HCT116 (cell line): ENCODE data around the gene GJB6. TPM values are rescaled to one million over a fixed set of nuclear protein-coding genes. Genes with fewer than 3 reads are reported as not detected.

Source experiments
- ATAC-seq: fragments of 200-7000 bp; cut with Tn5 transposase; 2 replicates; pipeline ENCODE4 v1.9.1; 2020; ENCODE audit warnings: mild to moderate bottlenecking, moderate library complexity
- BruUV-seq: library from RNA; stranded (reverse); fragments of 400-500 nt; replicated peaks from 2 replicates; lab custom pipeline; 2021; lab: Mats Ljungman, UMichigan
- CTCF ChIA-PET: fragments of 300-600 bp; sonication (Branson Sonifier 250); formaldehyde crosslinking; loops from one replicate; lab custom pipeline; 2021; ENCODE audit warnings: antibody characterized with exemption; lab: Charles Lee
- POLR2A ChIA-PET: fragments of 300-600, 350-600 bp; sonication (Branson Sonifier 250); formaldehyde crosslinking; loops from one replicate; lab custom pipeline; 2021; ENCODE audit warnings: antibody characterized with exemption; lab: Charles Lee
- RAD21 ChIA-PET, 2 experiments: fragments of 300-600 bp; sonication (Branson Sonifier 250); formaldehyde crosslinking; loops; one replicate each; lab custom pipeline; 2023; ENCODE audit warnings: low total read pairs in 2 of 2; ENCODE audit not compliant: uncharacterized antibody in 2 of 2, unreplicated experiment in 2 of 2, low non-redundant PET in 1 of 2; lab: Charles Lee
- DNase-seq: peaks from one replicate; pipeline ENCODE4 v3.0.0-alpha.2; 2010; ENCODE audit warnings: low read depth, low spot score
- H2AFZ ChIP-seq: fragments of 200-600 bp; shearing (Covaris generic), sonication (generic); 2 replicates; pipeline ENCODE4 v1.6.1; 2017; ENCODE audit warnings: low read depth, mixed run types, mixed read lengths, antibody characterized with exemption, low read length; ENCODE audit not compliant: poor library complexity, severe bottlenecking
- H3K27ac ChIP-seq: 2 replicates; pipeline ENCODE4 v1.5.1; 2012; ENCODE audit warnings: low read depth, low read length
- H3K27me3 ChIP-seq: fragments of 200-600 bp; sonication (generic); 2 replicates; pipeline ENCODE4 v1.6.1; 2016; ENCODE audit warnings: mixed run types, low read length, mixed read lengths; ENCODE audit not compliant: insufficient read depth
- H3K36me3 ChIP-seq, 2 experiments: fragments of 200-500 bp in 1 of 2; fragments of 200-600 bp in 1 of 2; sonication (Bioruptor generic) in 1 of 2; sonication (generic) in 1 of 2; 2 replicates each; pipeline versions ENCODE4 v1.5.1 to v1.6.1; 2014 to 2016; ENCODE audit warnings: low read length in 2 of 2, inconsistent platforms in 1 of 2, mixed read lengths in 1 of 2, mixed run types in 1 of 2; ENCODE audit not compliant: insufficient read depth in 2 of 2, control insufficient read depth in 1 of 2
- H3K4me1 ChIP-seq, 2 experiments: fragments of 200-600 bp in 1 of 2; sonication (generic) in 1 of 2; 2 replicates each; pipeline versions ENCODE4 v1.5.1 to v1.6.1; 2012 to 2017; ENCODE audit warnings: low read length in 2 of 2, inconsistent platforms in 1 of 2, mild to moderate bottlenecking in 1 of 2, mixed read lengths in 1 of 2, mixed run types in 1 of 2, moderate library complexity in 1 of 2; ENCODE audit not compliant: insufficient read depth in 2 of 2, control insufficient read depth in 1 of 2
- H3K4me2 ChIP-seq: fragments of 200-600 bp; sonication (generic); 2 replicates; pipeline ENCODE4 v1.6.1; 2017; ENCODE audit warnings: mixed run types, low read length, mixed read lengths
- H3K4me3 ChIP-seq, 2 experiments: fragments of 200-600 bp in 1 of 2; sonication (generic) in 1 of 2; replicated peaks in 1 of 2; 2 replicates each; pipeline ENCODE4 v1.5.1; 2011 to 2016; ENCODE audit warnings: low read length in 2 of 2, control low read depth in 1 of 2, low read depth in 1 of 2, mild to moderate bottlenecking in 1 of 2, mixed read lengths in 1 of 2, mixed run types in 1 of 2
- H3K79me2 ChIP-seq: fragments of 200-600 bp; sonication (generic); 2 replicates; pipeline ENCODE4 v1.6.1; 2017; ENCODE audit warnings: mild to moderate bottlenecking, mixed run types, low read length, moderate library complexity, mixed read lengths; ENCODE audit not compliant: insufficient read depth
- H3K9ac ChIP-seq: fragments of 200-600 bp; sonication (generic); 2 replicates; pipeline ENCODE4 v1.6.1; 2016; ENCODE audit warnings: low read length, mixed read lengths
- H3K9me2 ChIP-seq: fragments of 200-600 bp; sonication (generic), shearing (Covaris generic); 2 replicates; pipeline ENCODE4 v1.6.1; 2017; ENCODE audit warnings: mixed run types, mild to moderate bottlenecking, moderate library complexity; ENCODE audit not compliant: insufficient read depth
- H3K9me3 ChIP-seq, 2 experiments: fragments of 200-500 bp in 1 of 2; fragments of 200-600 bp in 1 of 2; sonication (Bioruptor generic) in 1 of 2; sonication (generic) in 1 of 2; 2 replicates each; pipeline ENCODE4 v1.6.1; 2014 to 2017; ENCODE audit warnings: low read length in 2 of 2, mixed read lengths in 2 of 2, inconsistent platforms in 1 of 2, low read depth in 1 of 2, mild to moderate bottlenecking in 1 of 2, mixed run types in 1 of 2, moderate library complexity in 1 of 2; ENCODE audit not compliant: control insufficient read depth in 1 of 2, insufficient read depth in 1 of 2
- H4K20me1 ChIP-seq: fragments of 200-600 bp; sonication (generic), shearing (Covaris generic); 2 replicates; pipeline ENCODE4 v1.6.1; 2017; ENCODE audit warnings: mixed run types, mild to moderate bottlenecking, moderate library complexity; ENCODE audit not compliant: insufficient read depth
- CBX3 ChIP-seq: IDR thresholded peaks from 2 replicates; pipeline ENCODE4 v1.6.1; 2012; ENCODE audit warnings: low read depth
- CTCF ChIP-seq, 3 experiments: fragments of 200-600 bp in 1 of 3; sonication (generic) in 1 of 3; IDR thresholded peaks in 2 of 3; conservative IDR thresholded peaks in 1 of 3; 2 replicates each; pipeline ENCODE4 v1.5.1; 2012 to 2017; ENCODE audit warnings: low read depth in 2 of 3, low read length in 2 of 3, antibody characterized with exemption in 1 of 3, borderline replicate concordance in 1 of 3, control low read depth in 1 of 3, mild to moderate bottlenecking in 1 of 3, mixed read lengths in 1 of 3, mixed run types in 1 of 3, moderate library complexity in 1 of 3; ENCODE audit not compliant: insufficient read depth in 1 of 3
- ELF1 ChIP-seq: IDR thresholded peaks from 2 replicates; pipeline ENCODE4 v1.6.1; 2012; ENCODE audit warnings: low read depth, borderline replicate concordance
- EZH2 ChIP-seq: fragments of 200-600 bp; sonication (generic); IDR thresholded peaks from 2 replicates; pipeline ENCODE4 v1.6.1; 2017; ENCODE audit warnings: antibody characterized with exemption, mixed run types
- EZH2phosphoT487 ChIP-seq: fragments of 200-600 bp; IDR thresholded peaks from 2 replicates; pipeline ENCODE4 v1.6.1; 2018; ENCODE audit warnings: antibody characterized with exemption, borderline replicate concordance
- FOSL1 ChIP-seq: IDR thresholded peaks from 2 replicates; pipeline ENCODE4 v1.6.1; 2012; ENCODE audit warnings: low read depth
- JUND ChIP-seq: IDR thresholded peaks from 2 replicates; pipeline ENCODE4 v1.6.1; 2012
- MAX ChIP-seq: IDR thresholded peaks from 2 replicates; pipeline ENCODE4 v1.6.1; 2012
- RAD21 ChIP-seq: IDR thresholded peaks from 2 replicates; pipeline ENCODE4 v1.6.1; 2012; ENCODE audit warnings: low read depth, mild to moderate bottlenecking
- SIN3A ChIP-seq: IDR thresholded peaks from 2 replicates; pipeline ENCODE4 v1.6.1; 2012; ENCODE audit warnings: low read depth
- SRF ChIP-seq: IDR thresholded peaks from 2 replicates; pipeline ENCODE4 v1.6.1; 2012; ENCODE audit warnings: low read depth
- TCF7L2 ChIP-seq: IDR thresholded peaks from 2 replicates; pipeline ENCODE4 v1.7.0; 2011; ENCODE audit warnings: borderline replicate concordance, inconsistent platforms; ENCODE audit not compliant: insufficient read depth, insufficient read length; ENCODE audit errors: extremely low read depth
- YY1 ChIP-seq: IDR thresholded peaks from 2 replicates; pipeline ENCODE4 v1.6.1; 2011; ENCODE audit warnings: low read length, low read depth, moderate library complexity, mild to moderate bottlenecking; ENCODE audit not compliant: insufficient replicate concordance; ENCODE audit errors: extremely low read depth
- ZFX ChIP-seq: fragments of 450-650 bp; IDR thresholded peaks from 2 replicates; pipeline ENCODE4 v1.6.1; 2017
- ZNF274 ChIP-seq: fragments of 200-500 bp; sonication (Bioruptor generic); IDR thresholded peaks from 2 replicates; pipeline ENCODE4 v1.6.1; 2014; ENCODE audit warnings: mild to moderate bottlenecking, low read depth, low read length, inconsistent platforms
- intact Hi-C: fragments of 100-400 bp; cut with micrococcal nuclease; formaldehyde crosslinking; loops from 2 replicates; pipeline ENCODE4 v1.10.0; 2022
- total RNA-seq: library from RNA; stranded (reverse); gene quantifications from one replicate; pipeline ENCODE4 v1.2.1, GENCODE V29; 2021; ENCODE audit not compliant: unreplicated experiment
- TF ChIP-seq, protein P1 (sequence below): IDR thresholded peaks from 2 replicates; pipeline ENCODE4 v1.6.1; 2012
- TF ChIP-seq, protein P2 (sequence below): IDR thresholded peaks from 2 replicates; pipeline ENCODE4 v1.6.1; 2011; ENCODE audit warnings: mild to moderate bottlenecking, low read length, moderate library complexity; ENCODE audit not compliant: insufficient replicate concordance; ENCODE audit errors: extremely low read depth

The GJB6 gene
- total RNA-seq, 1 experiment from 2014 or later: not detected

- CTCF ChIA-PET: no interaction called here
- Histone ChIP-seq H3K4me3 (no peak overlapping the region), H3K9ac (no peak overlapping the region), H3K9me3 (no peaks in the 10 kb centered on the region), H3K36me3 (no peaks in the 10 kb centered on the region), H3K4me2 (no peak overlapping the region), H3K27ac (no peak overlapping the region), H3K9me2 (no peaks in the 10 kb centered on the region), H3K27me3 (no peaks in the 10 kb centered on the region), H3K4me1 (no peaks in the 10 kb centered on the region), H3K79me2 (no peaks in the 10 kb centered on the region), H2AFZ (no peak overlapping the region)
- no TSS peak for BruUV-seq
- POLR2A ChIA-PET: no interaction called here
- RAD21 ChIA-PET: no interaction called here
- TF ChIP-seq RAD21 (no peak), YY1 (no peak), SRF (no peak), MAX (no peak), FOSL1 (no peak), ZFX (no peak), EZH2 (no peak), CBX3 (no peak), EZH2phosphoT487 (no peak), JUND (no peak)
- TF ChIP-seq, protein P1, sequence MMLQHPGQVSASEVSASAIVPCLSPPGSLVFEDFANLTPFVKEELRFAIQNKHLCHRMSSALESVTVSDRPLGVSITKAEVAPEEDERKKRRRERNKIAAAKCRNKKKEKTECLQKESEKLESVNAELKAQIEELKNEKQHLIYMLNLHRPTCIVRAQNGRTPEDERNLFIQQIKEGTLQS: no peak
- TF ChIP-seq, all 23 proteins: peak for 0
- ATAC-seq (no peak), DNase-seq (no peak)
- intact Hi-C loops: no loop called here
- no peaks in the 10 kb centered on the region for H4K20me1 ChIP-seq
These were observed 15.0 kb downstream of the GJB6 start for GRCh38 chr13:20217168-20217567.

DNA sequence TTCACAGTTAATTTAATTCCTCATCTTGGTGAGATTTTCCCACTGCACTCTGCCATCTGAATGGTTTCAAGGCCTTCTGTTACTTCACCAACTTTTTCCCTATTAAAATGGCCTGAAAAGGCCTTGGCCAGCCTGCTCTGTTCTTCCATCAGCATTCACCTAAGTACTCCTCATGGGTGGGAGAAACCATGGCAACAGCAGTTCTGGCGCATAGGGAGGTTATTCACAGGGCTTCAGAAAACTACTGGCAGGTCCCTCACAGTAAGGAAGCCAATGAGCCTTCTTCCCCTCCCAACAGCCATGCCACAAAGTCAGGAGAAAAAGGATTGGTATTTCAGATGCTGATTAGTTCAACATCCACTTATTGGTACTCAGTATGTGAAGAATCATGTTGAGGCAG is 22.2 kb downstream of the GJB6 start:
- no TSS peak for BruUV-seq
- no peak for TF ChIP-seq EZH2
- TF ChIP-seq ZFX: no peak
- TF ChIP-seq, protein P1: no peak
- TF ChIP-seq CTCF (IDR thresholded peaks at IDR 0.05 in 2 of 3, conservative IDR thresholded peaks at IDR 0.05 in 1 of 3; ENCODE audit: borderline replicate concordance in 1 of 3, insufficient read depth in 1 of 3, low read depth in 2 of 3, low read length in 2 of 3): no peak
- TF ChIP-seq TCF7L2: no peak
- no peak for TF ChIP-seq YY1
- TF ChIP-seq ELF1: no peak
- TF ChIP-seq, protein P2, sequence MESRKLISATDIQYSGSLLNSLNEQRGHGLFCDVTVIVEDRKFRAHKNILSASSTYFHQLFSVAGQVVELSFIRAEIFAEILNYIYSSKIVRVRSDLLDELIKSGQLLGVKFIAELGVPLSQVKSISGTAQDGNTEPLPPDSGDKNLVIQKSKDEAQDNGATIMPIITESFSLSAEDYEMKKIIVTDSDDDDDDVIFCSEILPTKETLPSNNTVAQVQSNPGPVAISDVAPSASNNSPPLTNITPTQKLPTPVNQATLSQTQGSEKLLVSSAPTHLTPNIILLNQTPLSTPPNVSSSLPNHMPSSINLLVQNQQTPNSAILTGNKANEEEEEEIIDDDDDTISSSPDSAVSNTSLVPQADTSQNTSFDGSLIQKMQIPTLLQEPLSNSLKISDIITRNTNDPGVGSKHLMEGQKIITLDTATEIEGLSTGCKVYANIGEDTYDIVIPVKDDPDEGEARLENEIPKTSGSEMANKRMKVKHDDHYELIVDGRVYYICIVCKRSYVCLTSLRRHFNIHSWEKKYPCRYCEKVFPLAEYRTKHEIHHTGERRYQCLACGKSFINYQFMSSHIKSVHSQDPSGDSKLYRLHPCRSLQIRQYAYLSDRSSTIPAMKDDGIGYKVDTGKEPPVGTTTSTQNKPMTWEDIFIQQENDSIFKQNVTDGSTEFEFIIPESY: no peak
- TF ChIP-seq ZNF274: no peak
- TF ChIP-seq EZH2phosphoT487: no peak
- TF ChIP-seq SIN3A: no peak
- TF ChIP-seq FOSL1: no peak

More for the DNA sequence above, 22.2 kb downstream of the GJB6 start:
- Histone ChIP-seq H3K4me1 (no peaks in the 10 kb centered on the region), H3K27ac (no peak overlapping the region), H3K4me2 (no peak overlapping the region), H2AFZ (no peak overlapping the region), H3K79me2 (no peaks in the 10 kb centered on the region), H3K4me3 (no peak overlapping the region), H3K27me3 (no peaks in the 10 kb centered on the region), H3K9me2 (no peaks in the 10 kb centered on the region), H3K36me3 (no peaks in the 10 kb centered on the region), H4K20me1 (no peaks in the 10 kb centered on the region), H3K9me3 (no peaks in the 10 kb centered on the region), H3K9ac (no peak overlapping the region)
- ChIA-PET RAD21 (no interaction called here), CTCF (no interaction called here), POLR2A (no interaction called here)
- intact Hi-C loops: no loop called here
- DNase-seq (no peak), ATAC-seq (no peak)
